ENCODE data around the gene TRIM49D2.
"Not testable (repeated sequence)": the region's sequence is repeated elsewhere in the genome, so short reads cannot be mapped to it uniquely, and the experiment has no call there.

The TRIM49D2 gene

DNA sequence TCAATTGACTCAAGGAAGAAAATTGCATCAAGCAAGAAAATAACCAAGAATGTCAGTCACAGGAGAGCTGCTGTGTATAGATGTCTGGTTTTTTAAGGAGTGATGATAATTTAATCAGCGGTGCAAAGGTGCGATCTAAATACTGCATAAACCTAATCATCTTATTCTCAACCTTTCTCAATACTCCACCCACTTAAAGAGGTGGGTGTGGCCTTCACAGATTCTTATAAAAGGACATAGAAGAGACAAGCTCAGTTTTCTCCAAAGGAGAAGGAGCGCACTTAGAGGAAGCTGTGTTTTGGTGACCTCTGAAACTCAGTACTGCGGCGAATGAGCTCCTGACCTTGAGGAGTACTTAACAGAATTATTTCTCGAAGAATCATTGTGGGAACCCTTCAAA lies at the start of gene TRIM49D2:
TSS of gene TRIM49D2 (plus strand) at position 301 of the 400 bp plus-strand sequence. CDS start 2,698 bp downstream, outside the sequence.
- not testable (repeated sequence) for H3K27me3 Mint-ChIP-seq, H3K9me3 Mint-ChIP-seq, H3K36me3 Mint-ChIP-seq, H3K27ac Mint-ChIP-seq, H3K4me1 Mint-ChIP-seq, H3K4me3 Mint-ChIP-seq

- not testable (repeated sequence) for H3K36me3 Mint-ChIP-seq, H3K9me3 Mint-ChIP-seq, H3K4me3 Mint-ChIP-seq, H3K27me3 Mint-ChIP-seq, H3K27ac Mint-ChIP-seq, H3K4me1 Mint-ChIP-seq
Measured at GRCh38 chr11:89877511-89877910, 46.4 kb upstream of the TRIM49D2 start.

DNA sequence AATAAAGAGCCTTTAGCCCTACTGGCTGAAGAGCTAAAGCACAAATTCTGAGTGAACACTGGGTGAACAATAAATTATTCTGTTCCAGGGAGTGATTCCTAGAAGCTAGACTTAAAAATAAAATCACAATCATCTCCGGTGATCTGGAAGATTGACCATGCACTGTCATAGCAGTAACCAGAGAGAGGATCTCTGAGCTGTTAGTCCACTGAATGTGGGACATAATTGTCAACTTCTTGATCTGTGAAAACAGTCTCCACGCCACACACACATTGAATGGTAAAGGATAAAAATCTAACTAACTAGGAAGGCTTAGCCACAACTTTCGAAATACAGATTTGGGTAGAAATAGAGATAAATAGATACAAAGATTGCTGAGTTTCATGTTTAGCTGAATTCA lies 30.6 kb upstream of the TRIM49D2 start:
- H3K27ac Mint-ChIP-seq, H3K9me3 Mint-ChIP-seq, H3K4me3 Mint-ChIP-seq, H3K4me1 Mint-ChIP-seq, H3K27me3 Mint-ChIP-seq, H3K36me3 Mint-ChIP-seq: not testable (repeated sequence)

- H3K9me3 Mint-ChIP-seq, H3K36me3 Mint-ChIP-seq, H3K4me1 Mint-ChIP-seq, H3K27me3 Mint-ChIP-seq, H3K27ac Mint-ChIP-seq, H3K4me3 Mint-ChIP-seq: not testable (repeated sequence)
Measured at GRCh38 chr11:89900809-89901208, 23.1 kb upstream of the TRIM49D2 start.

DNA sequence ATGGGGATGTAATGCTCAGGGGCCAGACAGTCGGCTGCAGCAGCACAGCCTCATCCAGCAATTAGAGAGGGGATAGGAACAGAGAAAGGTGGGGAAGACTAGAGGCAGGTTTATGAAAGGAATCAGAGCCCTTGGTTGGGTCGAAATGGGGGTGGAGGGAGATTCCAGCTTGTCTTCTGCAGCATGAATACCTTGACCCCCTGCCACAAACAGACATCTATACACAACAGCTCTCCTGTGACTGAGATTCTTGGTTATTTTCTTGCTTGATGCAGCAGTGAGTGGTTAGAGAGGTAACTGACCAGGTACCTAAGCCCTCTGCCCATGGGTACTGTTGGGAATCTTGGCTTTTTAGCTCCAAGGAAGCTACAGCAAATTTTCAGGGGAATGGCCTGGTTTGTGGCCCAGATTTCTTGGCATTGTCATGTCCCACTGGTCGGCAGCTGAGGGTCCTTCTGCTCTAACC lies 1.6 kb upstream of the TRIM49D2 start, which contains the start of gene TRIM49D1:
TSS of gene TRIM49D1 (minus strand) at position 51 of the 466 bp plus-strand sequence. CDS start 4,535 bp downstream, outside the sequence.
- H3K4me3 Mint-ChIP-seq = no peak within 1 kb of the TSS
- no peaks in the 10 kb centered on the region for H3K27me3 Mint-ChIP-seq
- no peaks in the 10 kb centered on the region for H3K4me1 Mint-ChIP-seq
- H3K9me3 Mint-ChIP-seq = no peaks in the 10 kb centered on the region
- no peaks in the 10 kb centered on the region for H3K36me3 Mint-ChIP-seq
- no peak within 1 kb of the TSS for H3K27ac Mint-ChIP-seq

DNA sequence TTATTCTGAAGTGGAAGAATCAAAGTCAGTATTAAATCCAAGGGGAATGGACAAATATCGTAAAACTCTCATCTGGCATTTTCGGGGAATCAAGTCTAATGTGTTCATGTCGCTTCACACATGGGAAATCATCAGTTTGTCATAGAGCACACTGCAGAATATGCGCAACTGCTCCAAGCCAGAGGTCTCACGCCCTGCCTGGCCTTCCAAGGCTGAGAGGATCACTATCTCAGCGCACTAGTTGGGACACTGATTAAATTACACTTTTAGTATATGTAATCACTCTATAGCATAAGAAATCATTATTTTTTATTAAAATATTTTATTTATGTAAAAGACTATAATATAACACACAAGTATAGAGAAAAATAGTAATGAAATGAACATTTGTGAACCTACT lies 37.0 kb downstream of the TRIM49D2 start:
- not testable (repeated sequence) for H3K4me1 Mint-ChIP-seq, H3K9me3 Mint-ChIP-seq, H3K4me3 Mint-ChIP-seq, H3K27ac Mint-ChIP-seq, H3K27me3 Mint-ChIP-seq, H3K36me3 Mint-ChIP-seq

GRCh38 chr11:89965737-89966136 lies 41.9 kb downstream of the TRIM49D2 start, which contains the start of gene TRIM64:
Gene TRIM64 (plus strand): TSS chr11:89966037. CDS start chr11:89968504, 2,467 bp downstream.
- not testable (repeated sequence) for H3K9me3 Mint-ChIP-seq, H3K27ac Mint-ChIP-seq, H3K4me3 Mint-ChIP-seq, H3K27me3 Mint-ChIP-seq, H3K36me3 Mint-ChIP-seq, H3K4me1 Mint-ChIP-seq

Data from activated naive CD4-positive, alpha-beta T cell treated with anti-CD3 and anti-CD28 coated beads, Interleukin-2, amount 50 U/mL, for 24 hours (primary cell).